H9 (cell line): Measurements from ENCODE around the gene PPP1R3C. TPM values are rescaled to one million over a fixed set of nuclear protein-coding genes. Genes with fewer than 3 reads are reported as not detected.

Experiments
- DNase-seq: peaks from one replicate; pipeline ENCODE4 v3.0.0-alpha.2; 2017
- H2AFZ ChIP-seq: one replicate; pipeline ENCODE4 v1.6.1; 2013; ENCODE audit warnings: mild to moderate bottlenecking, low read length, control low read depth, moderate library complexity
- H2AK5ac ChIP-seq: 2 replicates; pipeline ENCODE4 v1.6.1; 2013; ENCODE audit warnings: low read length, control low read depth, mixed read lengths; ENCODE audit not compliant: insufficient read length
- H2BK120ac ChIP-seq: one replicate; pipeline ENCODE4 v1.6.1; 2013; ENCODE audit warnings: low read depth, mild to moderate bottlenecking, low read length, control low read depth, inconsistent platforms; ENCODE audit not compliant: poor library complexity, severe bottlenecking
- H2BK12ac ChIP-seq: 2 replicates; pipeline ENCODE4 v1.6.1; 2013; ENCODE audit warnings: low read length, control low read depth, mixed read lengths, low read depth; ENCODE audit not compliant: insufficient read length
- H2BK15ac ChIP-seq: 2 replicates; pipeline ENCODE4 v1.6.1; 2013; ENCODE audit warnings: low read depth, low read length, control low read depth
- H2BK20ac ChIP-seq: one replicate; pipeline ENCODE4 v1.6.1; 2013; ENCODE audit warnings: low read depth, mild to moderate bottlenecking, low read length, control low read depth, inconsistent platforms; ENCODE audit not compliant: poor library complexity, severe bottlenecking
- H2BK5ac ChIP-seq: 2 replicates; pipeline ENCODE4 v1.6.1; 2013; ENCODE audit warnings: low read length, control low read depth, mixed read lengths; ENCODE audit not compliant: insufficient read length
- H3K14ac ChIP-seq: 2 replicates; pipeline ENCODE4 v1.6.1; 2013; ENCODE audit warnings: low read length, control low read depth; ENCODE audit not compliant: insufficient read depth
- H3K18ac ChIP-seq: 2 replicates; pipeline ENCODE4 v1.6.1; 2013; ENCODE audit warnings: low read depth, mild to moderate bottlenecking, mixed read lengths, low read length, control low read depth; ENCODE audit not compliant: insufficient read length
- H3K23ac ChIP-seq: 2 replicates; pipeline ENCODE4 v1.6.1; 2013; ENCODE audit warnings: low read length, control low read depth, mixed read lengths, low read depth; ENCODE audit not compliant: insufficient read length
- H3K23me2 ChIP-seq: 2 replicates; pipeline ENCODE4 v1.6.1; 2013; ENCODE audit warnings: low read depth, mild to moderate bottlenecking, mixed read lengths, low read length, control low read depth; ENCODE audit not compliant: insufficient read length, poor library complexity, severe bottlenecking
- H3K27ac ChIP-seq: 2 replicates; pipeline ENCODE4 v1.5.1; 2013; ENCODE audit warnings: low read length, control low read depth, mixed read lengths, low read depth; ENCODE audit not compliant: insufficient read length
- H3K27me3 ChIP-seq: 2 replicates; pipeline ENCODE4 v1.6.1; 2013; ENCODE audit warnings: low read length, control low read depth, inconsistent platforms; ENCODE audit not compliant: insufficient read depth
- H3K4ac ChIP-seq: 2 replicates; pipeline ENCODE4 v1.6.1; 2013; ENCODE audit warnings: low read depth, mild to moderate bottlenecking, control low read depth, inconsistent platforms, low read length, moderate library complexity
- H3K4me1 ChIP-seq: 2 replicates; pipeline ENCODE4 v1.6.1; 2013; ENCODE audit warnings: low read length, control low read depth, inconsistent platforms; ENCODE audit not compliant: insufficient read depth
- H3K4me2 ChIP-seq: 2 replicates; pipeline ENCODE4 v1.6.1; 2013; ENCODE audit warnings: low read length, control low read depth, mixed read lengths; ENCODE audit not compliant: insufficient read length, insufficient read depth
- H3K56ac ChIP-seq: 2 replicates; pipeline ENCODE4 v1.6.1; 2013; ENCODE audit warnings: low read depth, mild to moderate bottlenecking, mixed read lengths, low read length, control low read depth; ENCODE audit not compliant: insufficient read length
- H3K79me1 ChIP-seq: 2 replicates; pipeline ENCODE4 v1.6.1; 2013; ENCODE audit warnings: low read depth, mild to moderate bottlenecking, moderate library complexity, low read length, control low read depth, inconsistent platforms; ENCODE audit not compliant: insufficient read depth, poor library complexity, severe bottlenecking
- H3K79me2 ChIP-seq: 2 replicates; pipeline ENCODE4 v1.6.1; 2013; ENCODE audit warnings: low read length, control low read depth, inconsistent platforms; ENCODE audit not compliant: insufficient read depth
- H3K9ac ChIP-seq: 2 replicates; pipeline ENCODE4 v1.6.1; 2013; ENCODE audit warnings: low read length, control low read depth, mixed read lengths; ENCODE audit not compliant: insufficient read length; ENCODE audit errors: extremely low read depth
- H3K9me3 ChIP-seq: one replicate; pipeline ENCODE4 v1.6.1; 2013; ENCODE audit warnings: low read depth, low read length, inconsistent platforms; ENCODE audit not compliant: control insufficient read depth
- H3T11ph ChIP-seq: one replicate; pipeline ENCODE4 v1.6.1; 2013; ENCODE audit warnings: mild to moderate bottlenecking, low read length, control low read depth, inconsistent platforms
- H4K20me1 ChIP-seq: one replicate; pipeline ENCODE4 v1.6.1; 2013; ENCODE audit not compliant: control insufficient read depth, insufficient read length, insufficient read depth
- H4K5ac ChIP-seq: 2 replicates; pipeline ENCODE4 v1.6.1; 2013; ENCODE audit warnings: low read depth, mild to moderate bottlenecking, mixed read lengths, low read length, control low read depth; ENCODE audit not compliant: insufficient read length
- H4K8ac ChIP-seq: replicated peaks from 2 replicates; pipeline ENCODE4 v1.6.1; 2013; ENCODE audit warnings: low read length, control low read depth, mixed read lengths, low read depth; ENCODE audit not compliant: insufficient read length
- H4K91ac ChIP-seq: 2 replicates; pipeline ENCODE4 v1.6.1; 2013; ENCODE audit warnings: low read depth, mild to moderate bottlenecking, moderate library complexity, mixed read lengths, low read length, control low read depth; ENCODE audit not compliant: insufficient read length
- H3K27ac Mint-ChIP-seq, 3 experiments: 2 replicates in 2 of 3; 3 replicates in 1 of 3; pipeline ENCODE4 v1.8.0; 2020 to 2021; ENCODE audit warnings: mixed read lengths in 3 of 3, mild to moderate bottlenecking in 1 of 3, moderate library complexity in 1 of 3
- H3K27me3 Mint-ChIP-seq: 2 replicates; pipeline ENCODE4 v1.8.0; 2021; ENCODE audit warnings: low read depth, mild to moderate bottlenecking, moderate library complexity, mixed read lengths
- H3K36me3 Mint-ChIP-seq, 3 experiments: 2 replicates in 2 of 3; 3 replicates in 1 of 3; pipeline ENCODE4 v1.8.0; 2020 to 2021; ENCODE audit warnings: low read depth in 3 of 3, mixed read lengths in 3 of 3; ENCODE audit not compliant: insufficient read depth in 1 of 3
- H3K4me1 Mint-ChIP-seq, 2 experiments: 2 replicates each; pipeline ENCODE4 v1.8.0; 2020; ENCODE audit warnings: mixed read lengths in 2 of 2
- H3K4me3 Mint-ChIP-seq, 2 experiments: 2 replicates in 1 of 2; 3 replicates in 1 of 2; pipeline ENCODE4 v1.8.0; 2020 to 2021; ENCODE audit warnings: mild to moderate bottlenecking in 2 of 2, mixed read lengths in 2 of 2, moderate library complexity in 1 of 2
- H3K9me3 Mint-ChIP-seq, 2 experiments: 2 replicates in 1 of 2; 3 replicates in 1 of 2; pipeline ENCODE4 v1.8.0; 2020; ENCODE audit warnings: mild to moderate bottlenecking in 2 of 2, mixed read lengths in 2 of 2, moderate library complexity in 1 of 2
- WGBS: extraction: QIAGEN DNeasy Blood & Tissue Kit; methylation state at CpG from one replicate; pipeline ENCODE4 v1.1.7; 2013; ENCODE audit warnings: missing lambda C conversion rate, low lambda C conversion rate, mixed read lengths; ENCODE audit not compliant: insufficient read length; ENCODE audit errors: extremely low coverage; 5-methylcytosine and 5-hydroxymethylcytosine counted together
- total RNA-seq: library from RNA; stranded (reverse); gene quantifications from 2 replicates; pipeline ENCODE4 v1.2.1, GENCODE V29; 2021
- TF ChIP-seq, protein P1 (sequence below): fragments of 200-600 bp; sonication (generic); conservative IDR thresholded peaks from 3 replicates; pipeline ENCODE4 v1.8.0; 2021; ENCODE audit warnings: antibody characterized with exemption, mild to moderate bottlenecking

Gene PPP1R3C
- total RNA-seq, 1 experiment from 2014 or later, result 1.2 TPM

GRCh38 chr10:91603931-91604331 lies 28.9 kb downstream of the PPP1R3C start:
- no peak overlapping the region for H3K9ac ChIP-seq
- no peak overlapping the region for H2AK5ac ChIP-seq
- H3K27ac Mint-ChIP-seq, result no peak overlapping the region
- no peak overlapping the region for H3K4me2 ChIP-seq
- H4K91ac ChIP-seq, result no peak overlapping the region
- H3K27ac ChIP-seq, result no peak overlapping the region
- no peaks in the 10 kb centered on the region for H4K20me1 ChIP-seq
- no peak overlapping the region for H2BK12ac ChIP-seq
- no peak for DNase-seq
- TF ChIP-seq, protein P1, sequence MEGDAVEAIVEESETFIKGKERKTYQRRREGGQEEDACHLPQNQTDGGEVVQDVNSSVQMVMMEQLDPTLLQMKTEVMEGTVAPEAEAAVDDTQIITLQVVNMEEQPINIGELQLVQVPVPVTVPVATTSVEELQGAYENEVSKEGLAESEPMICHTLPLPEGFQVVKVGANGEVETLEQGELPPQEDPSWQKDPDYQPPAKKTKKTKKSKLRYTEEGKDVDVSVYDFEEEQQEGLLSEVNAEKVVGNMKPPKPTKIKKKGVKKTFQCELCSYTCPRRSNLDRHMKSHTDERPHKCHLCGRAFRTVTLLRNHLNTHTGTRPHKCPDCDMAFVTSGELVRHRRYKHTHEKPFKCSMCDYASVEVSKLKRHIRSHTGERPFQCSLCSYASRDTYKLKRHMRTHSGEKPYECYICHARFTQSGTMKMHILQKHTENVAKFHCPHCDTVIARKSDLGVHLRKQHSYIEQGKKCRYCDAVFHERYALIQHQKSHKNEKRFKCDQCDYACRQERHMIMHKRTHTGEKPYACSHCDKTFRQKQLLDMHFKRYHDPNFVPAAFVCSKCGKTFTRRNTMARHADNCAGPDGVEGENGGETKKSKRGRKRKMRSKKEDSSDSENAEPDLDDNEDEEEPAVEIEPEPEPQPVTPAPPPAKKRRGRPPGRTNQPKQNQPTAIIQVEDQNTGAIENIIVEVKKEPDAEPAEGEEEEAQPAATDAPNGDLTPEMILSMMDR, result no peak
- H2BK20ac ChIP-seq, result no peak overlapping the region
- no peaks in the 10 kb centered on the region for H3K23me2 ChIP-seq
- H3K27me3 Mint-ChIP-seq, result no peaks in the 10 kb centered on the region
- H3K9me3 Mint-ChIP-seq, result peaks cover 11 to 12% of the 10 kb centered on the region in 2 experiments; a peak in 4 of 5 replicates
- H3K27me3 ChIP-seq, result no peaks in the 10 kb centered on the region
- H3K23ac ChIP-seq, result no peak overlapping the region
- no peak overlapping the region for H3K56ac ChIP-seq
- no peak overlapping the region for H4K5ac ChIP-seq
- H4K8ac ChIP-seq, result no peak overlapping the region
- no peak overlapping the region for H3K14ac ChIP-seq
- no peak overlapping the region for H3K18ac ChIP-seq
- H2BK5ac ChIP-seq, result no peak overlapping the region
- no peaks in the 10 kb centered on the region for H3K79me1 ChIP-seq
- no peak overlapping the region for H2BK15ac ChIP-seq
- no CpG with 5 or more reads among the region's 5 CpGs for WGBS
- no peaks in the 10 kb centered on the region for H3K79me2 ChIP-seq
- no peaks in the 10 kb centered on the region for H3K4me1 Mint-ChIP-seq
- H3K4me3 Mint-ChIP-seq, result no peak overlapping the region
- H2BK120ac ChIP-seq, result no peak overlapping the region
- H3K36me3 Mint-ChIP-seq, result peaks cover 0 to 8% (median 6%) of the 10 kb centered on the region in 3 experiments; a peak in 1 of 7 replicates
- H2AFZ ChIP-seq, result no peak overlapping the region
- no peaks in the 10 kb centered on the region for H3K9me3 ChIP-seq
- no peak overlapping the region for H3K4ac ChIP-seq
- H3K4me1 ChIP-seq, result no peaks in the 10 kb centered on the region
- no peak overlapping the region for H3T11ph ChIP-seq
